Measurements from ENCODE around the gene FAM222B.

- TF ChIP-seq, protein P1, sequence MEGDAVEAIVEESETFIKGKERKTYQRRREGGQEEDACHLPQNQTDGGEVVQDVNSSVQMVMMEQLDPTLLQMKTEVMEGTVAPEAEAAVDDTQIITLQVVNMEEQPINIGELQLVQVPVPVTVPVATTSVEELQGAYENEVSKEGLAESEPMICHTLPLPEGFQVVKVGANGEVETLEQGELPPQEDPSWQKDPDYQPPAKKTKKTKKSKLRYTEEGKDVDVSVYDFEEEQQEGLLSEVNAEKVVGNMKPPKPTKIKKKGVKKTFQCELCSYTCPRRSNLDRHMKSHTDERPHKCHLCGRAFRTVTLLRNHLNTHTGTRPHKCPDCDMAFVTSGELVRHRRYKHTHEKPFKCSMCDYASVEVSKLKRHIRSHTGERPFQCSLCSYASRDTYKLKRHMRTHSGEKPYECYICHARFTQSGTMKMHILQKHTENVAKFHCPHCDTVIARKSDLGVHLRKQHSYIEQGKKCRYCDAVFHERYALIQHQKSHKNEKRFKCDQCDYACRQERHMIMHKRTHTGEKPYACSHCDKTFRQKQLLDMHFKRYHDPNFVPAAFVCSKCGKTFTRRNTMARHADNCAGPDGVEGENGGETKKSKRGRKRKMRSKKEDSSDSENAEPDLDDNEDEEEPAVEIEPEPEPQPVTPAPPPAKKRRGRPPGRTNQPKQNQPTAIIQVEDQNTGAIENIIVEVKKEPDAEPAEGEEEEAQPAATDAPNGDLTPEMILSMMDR (IDR thresholded peaks at IDR 0.05; ENCODE audit: poor library complexity, severe bottlenecking): no peak
- TF ChIP-seq TAF1 (IDR thresholded peaks at IDR 0.05; ENCODE audit: low read depth) (no peak), EP300 (conservative IDR thresholded peaks at IDR 0.05; ENCODE audit: poor library complexity, severe bottlenecking) (no peak), REST (IDR thresholded peaks at IDR 0.05; ENCODE audit: borderline replicate concordance) (no peak), EZH2 (IDR thresholded peaks at IDR 0.05; ENCODE audit: borderline replicate concordance, insufficient read depth, low read length, poor library complexity, severe bottlenecking) (no peak), POLR2AphosphoS5 (IDR thresholded peaks at IDR 0.05) (no peak), RAD21 (conservative IDR thresholded peaks at IDR 0.05) (no peak)
Measured at GRCh38 chr17:28849281-28849680, 6.7 kb upstream of the FAM222B start.
